WTC11 (cell line): ENCODE data around the gene OS9. TPM values are rescaled to one million over a fixed set of nuclear protein-coding genes. Genes with fewer than 3 reads are reported as not detected.

ENCODE experiments used
- ATAC-seq: fragments of 200-7000 bp; cut with Tn5 transposase; 2 replicates; pipeline ENCODE4 v1.10.0; 2021; ENCODE audit warnings: mild to moderate bottlenecking, moderate library complexity
- CTCF ChIA-PET: fragments of 300-600 bp; sonication (Branson Sonifier 250); formaldehyde crosslinking; loops from one replicate; lab custom pipeline; 2021; ENCODE audit warnings: antibody characterized with exemption; lab: Charles Lee
- POLR2A ChIA-PET: fragments of 350-600 bp; sonication (Branson Sonifier 250); formaldehyde crosslinking; loops from one replicate; lab custom pipeline; 2021; ENCODE audit warnings: antibody characterized with exemption; lab: Charles Lee
- DNase-seq: peaks from one replicate; pipeline ENCODE4 v3.0.0; 2021; ENCODE audit warnings: low spot score
- H3K27ac Mint-ChIP-seq: 2 replicates; pipeline ENCODE4 v1.8.0; 2021; ENCODE audit warnings: mixed read lengths
- H3K27me3 Mint-ChIP-seq: 2 replicates; pipeline ENCODE4 v1.8.0; 2021; ENCODE audit warnings: low read depth, mild to moderate bottlenecking, moderate library complexity, mixed read lengths
- H3K36me3 Mint-ChIP-seq: 2 replicates; pipeline ENCODE4 v1.8.0; 2021; ENCODE audit warnings: mixed read lengths
- H3K4me1 Mint-ChIP-seq: 2 replicates; pipeline ENCODE4 v1.8.0; 2022; ENCODE audit warnings: mixed read lengths
- H3K4me3 Mint-ChIP-seq: 2 replicates; pipeline ENCODE4 v1.8.0; 2021; ENCODE audit warnings: mild to moderate bottlenecking, moderate library complexity, mixed read lengths
- H3K9me3 Mint-ChIP-seq: 2 replicates; pipeline ENCODE4 v1.8.0; 2021; ENCODE audit warnings: mixed read lengths
- AR ChIP-seq: fragments of 250-450 bp; sonication (Bioruptor Pico); IDR thresholded peaks from 2 replicates; pipeline ENCODE4 v1.9.0; 2021; ENCODE audit warnings: mild to moderate bottlenecking
- CREM ChIP-seq: sonication (generic); formaldehyde crosslinking; IDR thresholded peaks from 2 replicates; pipeline ENCODE4 v1.8.1; 2022; ENCODE audit warnings: mild to moderate bottlenecking, missing genetic modification reagents, moderate library complexity
- ELF4 ChIP-seq: sonication (generic); formaldehyde crosslinking; IDR thresholded peaks from 2 replicates; pipeline ENCODE4 v1.8.1; 2022; ENCODE audit warnings: low read depth, mild to moderate bottlenecking, moderate library complexity, missing genetic modification reagents
- ESRRA ChIP-seq: sonication (generic); formaldehyde crosslinking; IDR thresholded peaks from 2 replicates; pipeline ENCODE4 v1.8.1; 2022; ENCODE audit warnings: mild to moderate bottlenecking, missing genetic modification reagents, borderline replicate concordance
- ETV6 ChIP-seq: sonication (generic); formaldehyde crosslinking; IDR thresholded peaks from 2 replicates; pipeline ENCODE4 v1.8.1; 2022; ENCODE audit warnings: mild to moderate bottlenecking, missing genetic modification reagents
- GABPB1 ChIP-seq: sonication (generic); formaldehyde crosslinking; IDR thresholded peaks from 2 replicates; pipeline ENCODE4 v1.8.1; 2023; ENCODE audit warnings: mild to moderate bottlenecking, missing genetic modification reagents
- GRHL2 ChIP-seq: fragments of 250-450 bp; sonication (Bioruptor Pico); IDR thresholded peaks from 2 replicates; pipeline ENCODE4 v1.8.0; 2022; ENCODE audit warnings: mild to moderate bottlenecking, moderate library complexity; ENCODE audit not compliant: insufficient replicate concordance, severe bottlenecking
- GTF2I ChIP-seq: fragments of 250-450 bp; sonication (Bioruptor Pico); conservative IDR thresholded peaks from 2 replicates; pipeline ENCODE4 v1.4.0; 2021; ENCODE audit warnings: mild to moderate bottlenecking
- JAZF1 ChIP-seq: fragments of 250-450 bp; sonication (Bioruptor Pico); IDR thresholded peaks from 2 replicates; pipeline ENCODE4 v1.9.0; 2021; ENCODE audit warnings: moderate library complexity, mild to moderate bottlenecking, inconsistent platforms
- JUN ChIP-seq: sonication (generic); formaldehyde crosslinking; IDR thresholded peaks from 2 replicates; pipeline ENCODE4 v1.8.0; 2023; ENCODE audit warnings: mild to moderate bottlenecking, missing genetic modification reagents
- MAX ChIP-seq: sonication (generic); formaldehyde crosslinking; IDR thresholded peaks from 2 replicates; pipeline ENCODE4 v1.8.0; 2022; ENCODE audit warnings: mild to moderate bottlenecking, missing genetic modification reagents
- MXD4 ChIP-seq: fragments of 250-450 bp; sonication (Bioruptor Pico); IDR thresholded peaks from 2 replicates; pipeline ENCODE4 v1.8.0; 2021; ENCODE audit warnings: mild to moderate bottlenecking, moderate library complexity, borderline replicate concordance
- MYBL2 ChIP-seq: sonication (generic); formaldehyde crosslinking; IDR thresholded peaks from 2 replicates; pipeline ENCODE4 v1.8.1; 2023; ENCODE audit warnings: mild to moderate bottlenecking, moderate library complexity, missing genetic modification reagents
- NR1H2 ChIP-seq: sonication (generic); formaldehyde crosslinking; IDR thresholded peaks from 2 replicates; pipeline ENCODE4 v1.9.0; 2021; ENCODE audit warnings: mild to moderate bottlenecking, moderate library complexity, missing genetic modification reagents
- OVOL2 ChIP-seq: fragments of 250-450 bp; sonication (Bioruptor Pico); IDR thresholded peaks from 2 replicates; pipeline ENCODE4 v1.9.0; 2021; ENCODE audit warnings: mild to moderate bottlenecking, borderline replicate concordance
- PRRX2 ChIP-seq: fragments of 250-450 bp; sonication (Bioruptor Pico); IDR thresholded peaks from 2 replicates; pipeline ENCODE4 v1.8.0; 2021; ENCODE audit warnings: mild to moderate bottlenecking
- RELA ChIP-seq: sonication (generic); formaldehyde crosslinking; IDR thresholded peaks from 2 replicates; pipeline ENCODE4 v1.8.1; 2022; ENCODE audit warnings: missing genetic modification reagents, mild to moderate bottlenecking, borderline replicate concordance
- ZNF138 ChIP-seq: sonication (generic); formaldehyde crosslinking; conservative IDR thresholded peaks from 2 replicates; pipeline ENCODE4 v1.8.1; 2022; ENCODE audit warnings: mild to moderate bottlenecking, moderate library complexity, missing genetic modification reagents
- ZNF219 ChIP-seq: sonication (generic); formaldehyde crosslinking; IDR thresholded peaks from 2 replicates; pipeline ENCODE4 v1.8.0; 2023; ENCODE audit warnings: missing genetic modification reagents, mild to moderate bottlenecking, borderline replicate concordance
- ZNF396 ChIP-seq: fragments of 250-450 bp; sonication (Bioruptor Pico); IDR thresholded peaks from 2 replicates; pipeline ENCODE4 v1.8.0; 2021; ENCODE audit warnings: mild to moderate bottlenecking, moderate library complexity, borderline replicate concordance
- total RNA-seq: library from RNA; stranded (reverse); gene quantifications from 3 replicates; pipeline ENCODE4 v1.2.3, GENCODE V29; 2021
- TF ChIP-seq, protein P1 (sequence below): fragments of 250-450 bp; sonication (Bioruptor Pico); IDR thresholded peaks from 2 replicates; pipeline ENCODE4 v2.1.2; 2022; ENCODE audit warnings: mild to moderate bottlenecking, moderate library complexity
- TF ChIP-seq, protein P2 (sequence below): sonication (generic); formaldehyde crosslinking; IDR thresholded peaks from 2 replicates; pipeline ENCODE4 v1.8.0; 2023; ENCODE audit warnings: missing genetic modification reagents
- TF ChIP-seq, protein P3 (sequence below): sonication (generic); formaldehyde crosslinking; IDR thresholded peaks from 2 replicates; pipeline ENCODE4 v1.8.1; 2023; ENCODE audit warnings: mild to moderate bottlenecking, missing genetic modification reagents, moderate library complexity
- TF ChIP-seq, protein P4 (sequence below): sonication (generic); formaldehyde crosslinking; IDR thresholded peaks from 2 replicates; pipeline ENCODE4 v1.8.0; 2022; ENCODE audit warnings: mild to moderate bottlenecking, missing genetic modification reagents
- TF ChIP-seq, protein P5 (sequence below): sonication (generic); formaldehyde crosslinking; IDR thresholded peaks from 2 replicates; pipeline ENCODE4 v1.8.0; 2022; ENCODE audit warnings: mild to moderate bottlenecking, missing genetic modification reagents

OS9 gene
- total RNA-seq, 1 experiment from 2014 or later = 77.5 TPM

DNA sequence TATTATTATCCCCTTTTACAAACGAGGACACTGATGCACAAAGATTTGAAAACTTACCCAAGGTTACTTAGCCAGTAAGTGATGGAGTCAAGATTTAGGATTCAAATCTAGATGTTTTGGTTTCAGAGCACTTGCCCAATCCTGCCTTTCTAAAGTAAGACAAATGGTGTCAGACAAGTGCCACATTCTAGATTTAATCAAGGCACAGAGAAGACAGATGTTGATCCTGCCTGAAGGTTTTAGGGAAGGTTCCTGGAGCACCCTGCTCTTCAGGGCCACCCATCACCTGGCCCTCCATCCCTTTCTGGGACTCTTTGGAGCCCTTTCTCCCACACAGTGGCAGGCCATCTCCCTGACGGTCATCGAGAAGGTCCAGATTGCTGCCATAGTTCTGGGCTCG is 63.8 kb downstream of the OS9 start:
- H3K4me3 Mint-ChIP-seq = no peak overlapping the region
- CTCF ChIA-PET = interaction anchor here (1.4 to 2.4 kb wide), 4 partner anchors 9 to 35 kb away, joined by 3 to 80 read pairs (median 14); partner anchors contain the start of genes CYP27B1, EEF1AKMT3 and METTL1
- peaks cover 91% of the 10 kb centered on the region for H3K27me3 Mint-ChIP-seq
- peaks cover 30% of the 10 kb centered on the region for H3K4me1 Mint-ChIP-seq
- H3K36me3 Mint-ChIP-seq = no peaks in the 10 kb centered on the region
- TF ChIP-seq JUN (CRISPR knock-in tag) = no peak
- TF ChIP-seq, protein P1, sequence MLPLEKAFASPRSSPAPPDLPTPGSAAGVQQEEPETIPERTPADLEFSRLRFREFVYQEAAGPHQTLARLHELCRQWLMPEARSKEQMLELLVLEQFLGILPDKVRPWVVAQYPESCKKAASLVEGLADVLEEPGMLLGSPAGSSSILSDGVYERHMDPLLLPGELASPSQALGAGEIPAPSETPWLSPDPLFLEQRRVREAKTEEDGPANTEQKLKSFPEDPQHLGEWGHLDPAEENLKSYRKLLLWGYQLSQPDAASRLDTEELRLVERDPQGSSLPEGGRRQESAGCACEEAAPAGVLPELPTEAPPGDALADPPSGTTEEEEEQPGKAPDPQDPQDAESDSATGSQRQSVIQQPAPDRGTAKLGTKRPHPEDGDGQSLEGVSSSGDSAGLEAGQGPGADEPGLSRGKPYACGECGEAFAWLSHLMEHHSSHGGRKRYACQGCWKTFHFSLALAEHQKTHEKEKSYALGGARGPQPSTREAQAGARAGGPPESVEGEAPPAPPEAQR (CRISPR knock-in tag) = no peak
- no peak for TF ChIP-seq RELA (CRISPR knock-in tag)
- TF ChIP-seq JAZF1 (CRISPR knock-in tag) = no peak
- TF ChIP-seq NR1H2 = no peak
- no peak for TF ChIP-seq CREM (CRISPR knock-in tag)
- TF ChIP-seq MYBL2 = no peak
- TF ChIP-seq, protein P2, sequence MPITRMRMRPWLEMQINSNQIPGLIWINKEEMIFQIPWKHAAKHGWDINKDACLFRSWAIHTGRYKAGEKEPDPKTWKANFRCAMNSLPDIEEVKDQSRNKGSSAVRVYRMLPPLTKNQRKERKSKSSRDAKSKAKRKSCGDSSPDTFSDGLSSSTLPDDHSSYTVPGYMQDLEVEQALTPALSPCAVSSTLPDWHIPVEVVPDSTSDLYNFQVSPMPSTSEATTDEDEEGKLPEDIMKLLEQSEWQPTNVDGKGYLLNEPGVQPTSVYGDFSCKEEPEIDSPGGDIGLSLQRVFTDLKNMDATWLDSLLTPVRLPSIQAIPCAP (CRISPR knock-in tag) = no peak
- TF ChIP-seq PRRX2 (CRISPR knock-in tag) = no peak
- no peak for TF ChIP-seq MAX (CRISPR knock-in tag)
- TF ChIP-seq, protein P3, sequence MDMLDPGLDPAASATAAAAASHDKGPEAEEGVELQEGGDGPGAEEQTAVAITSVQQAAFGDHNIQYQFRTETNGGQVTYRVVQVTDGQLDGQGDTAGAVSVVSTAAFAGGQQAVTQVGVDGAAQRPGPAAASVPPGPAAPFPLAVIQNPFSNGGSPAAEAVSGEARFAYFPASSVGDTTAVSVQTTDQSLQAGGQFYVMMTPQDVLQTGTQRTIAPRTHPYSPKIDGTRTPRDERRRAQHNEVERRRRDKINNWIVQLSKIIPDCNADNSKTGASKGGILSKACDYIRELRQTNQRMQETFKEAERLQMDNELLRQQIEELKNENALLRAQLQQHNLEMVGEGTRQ = no peak
- TF ChIP-seq GRHL2 (CRISPR knock-in tag) = no peak
- no peak for TF ChIP-seq OVOL2 (CRISPR knock-in tag)
- TF ChIP-seq ZNF396 (CRISPR knock-in tag) = no peak
- POLR2A ChIA-PET = no interaction called here
- H3K9me3 Mint-ChIP-seq = no peaks in the 10 kb centered on the region
- ATAC-seq = no peak
- no peak for DNase-seq
- no peak overlapping the region for H3K27ac Mint-ChIP-seq

DNA sequence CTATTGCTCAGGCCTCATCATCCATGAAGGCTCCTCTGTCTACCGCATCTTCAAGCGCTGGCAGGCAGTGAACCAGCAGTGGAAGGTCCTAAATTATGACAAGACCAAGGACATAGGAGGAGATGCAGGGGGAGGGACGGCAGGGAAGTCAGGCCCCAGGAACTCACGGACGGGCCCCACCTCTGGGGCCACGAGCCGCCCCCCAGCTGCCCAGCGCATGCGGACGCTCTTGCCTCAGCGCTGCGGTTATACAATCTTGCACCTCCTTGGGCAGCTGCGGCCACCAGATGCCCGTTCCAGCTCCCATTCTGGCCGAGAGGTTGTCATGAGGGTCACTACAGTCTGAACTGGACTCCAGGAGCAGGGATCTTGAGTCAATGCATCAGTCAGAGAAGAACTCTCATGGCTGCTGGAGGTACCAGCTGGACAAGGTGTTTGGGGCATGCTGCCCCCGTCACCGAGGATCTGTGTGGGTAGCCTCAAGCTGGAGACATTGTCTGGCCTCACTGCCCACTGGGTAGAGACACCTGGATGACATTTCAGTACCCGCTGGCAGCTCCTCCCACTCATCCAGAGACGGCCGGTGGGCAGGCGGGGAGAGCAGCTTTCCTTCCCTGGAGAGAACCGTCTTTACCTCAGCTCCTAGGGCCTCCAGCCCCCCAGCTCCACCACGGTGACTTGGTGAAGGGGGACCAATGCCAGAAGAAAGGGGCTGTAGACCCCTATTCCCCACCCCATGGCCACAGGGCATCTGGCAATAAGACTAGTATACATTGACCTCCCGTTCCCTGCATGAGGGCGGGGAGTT is 64.8 kb downstream of the OS9 start:
- H3K4me1 Mint-ChIP-seq = peaks cover 26% of the 10 kb centered on the region

More for the DNA sequence above, 64.8 kb downstream of the OS9 start:
- POLR2A ChIA-PET = interaction anchor here (1.4 kb wide), 1 partner anchor 14 kb away, joined by 3 read pairs; the partner anchor contains the start of gene TSPAN31
- no peak overlapping the region for H3K4me3 Mint-ChIP-seq
- H3K36me3 Mint-ChIP-seq = no peaks in the 10 kb centered on the region
- TF ChIP-seq, protein P4, sequence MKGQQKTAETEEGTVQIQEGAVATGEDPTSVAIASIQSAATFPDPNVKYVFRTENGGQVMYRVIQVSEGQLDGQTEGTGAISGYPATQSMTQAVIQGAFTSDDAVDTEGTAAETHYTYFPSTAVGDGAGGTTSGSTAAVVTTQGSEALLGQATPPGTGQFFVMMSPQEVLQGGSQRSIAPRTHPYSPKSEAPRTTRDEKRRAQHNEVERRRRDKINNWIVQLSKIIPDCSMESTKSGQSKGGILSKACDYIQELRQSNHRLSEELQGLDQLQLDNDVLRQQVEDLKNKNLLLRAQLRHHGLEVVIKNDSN (CRISPR knock-in tag) = no peak
- TF ChIP-seq, protein P5, sequence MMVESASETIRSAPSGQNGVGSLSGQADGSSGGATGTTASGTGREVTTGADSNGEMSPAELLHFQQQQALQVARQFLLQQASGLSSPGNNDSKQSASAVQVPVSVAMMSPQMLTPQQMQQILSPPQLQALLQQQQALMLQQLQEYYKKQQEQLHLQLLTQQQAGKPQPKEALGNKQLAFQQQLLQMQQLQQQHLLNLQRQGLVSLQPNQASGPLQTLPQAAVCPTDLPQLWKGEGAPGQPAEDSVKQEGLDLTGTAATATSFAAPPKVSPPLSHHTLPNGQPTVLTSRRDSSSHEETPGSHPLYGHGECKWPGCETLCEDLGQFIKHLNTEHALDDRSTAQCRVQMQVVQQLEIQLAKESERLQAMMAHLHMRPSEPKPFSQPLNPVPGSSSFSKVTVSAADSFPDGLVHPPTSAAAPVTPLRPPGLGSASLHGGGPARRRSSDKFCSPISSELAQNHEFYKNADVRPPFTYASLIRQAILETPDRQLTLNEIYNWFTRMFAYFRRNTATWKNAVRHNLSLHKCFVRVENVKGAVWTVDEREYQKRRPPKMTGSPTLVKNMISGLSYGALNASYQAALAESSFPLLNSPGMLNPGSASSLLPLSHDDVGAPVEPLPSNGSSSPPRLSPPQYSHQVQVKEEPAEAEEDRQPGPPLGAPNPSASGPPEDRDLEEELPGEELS = no peak
- TF ChIP-seq ZNF219 (CRISPR knock-in tag) (no peak), ZNF138 (CRISPR knock-in tag) (no peak), AR (CRISPR knock-in tag) (no peak), ELF4 (CRISPR knock-in tag) (no peak), MXD4 (CRISPR knock-in tag) (no peak), JAZF1 (CRISPR knock-in tag) (no peak), ESRRA (no peak), GTF2I (no peak), GABPB1 (CRISPR knock-in tag) (no peak), ETV6 (CRISPR knock-in tag) (no peak)
- H3K27me3 Mint-ChIP-seq = peaks cover 91% of the 10 kb centered on the region
- no peaks in the 10 kb centered on the region for H3K9me3 Mint-ChIP-seq
- ATAC-seq = no peak
- DNase-seq = no peak
- no peak overlapping the region for H3K27ac Mint-ChIP-seq
- CTCF ChIA-PET = interaction anchor here (1.0 to 1.7 kb wide), 8 partner anchors 14 to 59 kb away, joined by 3 to 6 read pairs (median 4); partner anchors contain the start of genes AVIL and TSPAN31
